ENCODE results near the gene EEF1AKMT3.

Gene EEF1AKMT3

GRCh38 chr12:57751788-57752667 lies 20.4 kb upstream of the EEF1AKMT3 start, which contains the start of gene CDK4:
Gene CDK4, minus strand, starts transcription at chr12:57752310. Its CDS starts 593 bp downstream, at chr12:57751717.
- peak; percentile 97 to 99 for DNase-seq

GRCh38 chr12:57752668-57753000 lies 19.8 kb upstream of the EEF1AKMT3 start:
- no peak for DNase-seq

GRCh38 chr12:57753756-57754337 lies 18.6 kb upstream of the EEF1AKMT3 start:
- DNase-seq: no peak

GRCh38 chr12:57754411-57755193 lies 17.8 kb upstream of the EEF1AKMT3 start, which contains the start of gene MARCHF9:
Gene MARCHF9, plus strand, starts transcription at chr12:57755103. Its CDS starts 426 bp downstream, at chr12:57755529.
- peak in 1 of 2 experiments; percentile 57 for DNase-seq

- DNase-seq: no peak
Observed at GRCh38 chr12:57755194-57755453, 17.3 kb upstream of the EEF1AKMT3 start.

- no peak for DNase-seq
Observed at GRCh38 chr12:57755454-57756372, 16.7 kb upstream of the EEF1AKMT3 start.

GRCh38 chr12:57756406-57757341 lies 15.7 kb upstream of the EEF1AKMT3 start:
- no peak for DNase-seq

GRCh38 chr12:57757771-57758170 lies 14.6 kb upstream of the EEF1AKMT3 start:
- no peak for DNase-seq

GRCh38 chr12:57758552-57759359 lies 13.7 kb upstream of the EEF1AKMT3 start:
- no peak for DNase-seq

GRCh38 chr12:57759360-57759980 lies 12.9 kb upstream of the EEF1AKMT3 start:
- peak in 1 of 2 experiments; percentile 57 for DNase-seq

GRCh38 chr12:57760347-57760982 lies 11.9 kb upstream of the EEF1AKMT3 start:
- no peak for DNase-seq

- no peak for DNase-seq
Observed at GRCh38 chr12:57761391-57761998, 10.9 kb upstream of the EEF1AKMT3 start.

GRCh38 chr12:57762463-57762862 lies 10.0 kb upstream of the EEF1AKMT3 start:
- DNase-seq: no peak

- no peak for DNase-seq
Observed at GRCh38 chr12:57763881-57764661, 8.3 kb upstream of the EEF1AKMT3 start.

- DNase-seq: no peak
Observed at GRCh38 chr12:57764662-57765002, 7.8 kb upstream of the EEF1AKMT3 start.

GRCh38 chr12:57765003-57765697 lies 7.3 kb upstream of the EEF1AKMT3 start:
- peak in 1 of 2 experiments; percentile 58 for DNase-seq

- DNase-seq: no peak
Observed at GRCh38 chr12:57765698-57766463, 6.5 kb upstream of the EEF1AKMT3 start.

All from SW 1271 (cell line).